PC-9 (cell line): Measurements from ENCODE around the gene CACNA1E. TPM values are rescaled to one million over a fixed set of nuclear protein-coding genes. Genes with fewer than 3 reads are reported as not detected.
"Not testable (repeated sequence)": the region's sequence is repeated elsewhere in the genome, so short reads cannot be mapped to it uniquely, and the experiment has no call there.

ENCODE experiments used
- BruUV-seq: library from RNA; stranded (reverse); fragments of 400-500 nt; replicated peaks from 2 replicates; lab custom pipeline; 2021; lab: Mats Ljungman, UMichigan
- CTCF ChIA-PET: fragments of 300-600 bp; sonication (Branson Sonifier 250); formaldehyde crosslinking; loops from one replicate; lab custom pipeline; 2022; ENCODE audit warnings: antibody characterized with exemption; lab: Charles Lee
- POLR2A ChIA-PET: fragments of 300-600 bp; sonication (Branson Sonifier 250); formaldehyde crosslinking; loops from one replicate; lab custom pipeline; 2022; ENCODE audit warnings: antibody characterized with exemption; ENCODE audit not compliant: unreplicated experiment; lab: Charles Lee
- DNase-seq, 2 experiments: peaks; one replicate each; pipeline versions ENCODE4 v3.0.0 to v3.0.0-alpha.2; 2015 to 2022; ENCODE audit warnings: mixed read lengths in 1 of 2
- H2AFZ ChIP-seq: fragments of 200-600 bp; sonication (generic); 2 replicates; pipeline ENCODE4 v1.8.1; 2017; ENCODE audit warnings: antibody characterized with exemption
- H3F3A ChIP-seq: fragments of 200-600 bp; sonication (generic); 2 replicates; pipeline ENCODE4 v1.8.1; 2017; ENCODE audit warnings: antibody characterized with exemption, mild to moderate bottlenecking, low read depth; ENCODE audit not compliant: insufficient read depth
- H3K27ac ChIP-seq: fragments of 200-600 bp; sonication (generic); 2 replicates; pipeline ENCODE4 v1.6.1; 2016; ENCODE audit warnings: mixed run types
- H3K27me3 ChIP-seq: fragments of 200-600 bp; sonication (generic); 2 replicates; pipeline ENCODE4 v1.6.1; 2016; ENCODE audit warnings: low read depth, mixed run types; ENCODE audit not compliant: insufficient read depth
- H3K36me3 ChIP-seq: fragments of 200-600 bp; sonication (generic); 2 replicates; pipeline ENCODE4 v1.6.1; 2016; ENCODE audit warnings: low read depth, mixed run types
- H3K4me1 ChIP-seq: fragments of 200-600 bp; sonication (generic); replicated peaks from 2 replicates; pipeline ENCODE4 v1.6.1; 2016; ENCODE audit warnings: mixed run types; ENCODE audit not compliant: insufficient read depth
- H3K4me2 ChIP-seq: fragments of 200-600 bp; sonication (generic); 2 replicates; pipeline ENCODE4 v1.6.1; 2017; ENCODE audit warnings: mixed run types
- H3K4me3 ChIP-seq: fragments of 200-600 bp; sonication (generic); 2 replicates; pipeline ENCODE4 v1.6.1; 2016; ENCODE audit warnings: mixed run types
- H3K79me2 ChIP-seq: fragments of 200-600 bp; sonication (generic); 2 replicates; pipeline ENCODE4 v1.6.1; 2017; ENCODE audit warnings: low read depth, mixed run types
- H3K9me2 ChIP-seq: fragments of 200-600 bp; sonication (generic); 2 replicates; pipeline ENCODE4 v1.8.1; 2017; ENCODE audit warnings: mild to moderate bottlenecking; ENCODE audit not compliant: insufficient read depth
- H3K9me3 ChIP-seq: fragments of 200-600 bp; sonication (generic); 2 replicates; pipeline ENCODE4 v1.8.1; 2016; ENCODE audit warnings: low read depth; ENCODE audit not compliant: insufficient read depth
- H4K20me1 ChIP-seq: fragments of 200-600 bp; sonication (generic); 2 replicates; pipeline ENCODE4 v1.8.1; 2017; ENCODE audit not compliant: insufficient read depth
- CTCF ChIP-seq: fragments of 200-600 bp; sonication (generic); conservative IDR thresholded peaks from 2 replicates; pipeline ENCODE4 v1.6.1; 2017; ENCODE audit warnings: mixed run types, antibody characterized with exemption, mild to moderate bottlenecking, moderate library complexity
- EZH2 ChIP-seq: fragments of 200-600 bp; sonication (generic); IDR thresholded peaks from 2 replicates; pipeline ENCODE4 v1.8.0; 2017; ENCODE audit warnings: antibody characterized with exemption, low read depth
- intact Hi-C: fragments of 100-400 bp; cut with micrococcal nuclease; formaldehyde crosslinking; loops from one replicate; pipeline ENCODE4 v1.10.0; 2022; ENCODE audit not compliant: unreplicated experiment
- total RNA-seq: library from RNA; stranded (reverse); gene quantifications from 2 replicates; pipeline ENCODE4 v1.2.3, GENCODE V29; 2021

CACNA1E gene
- total RNA-seq, 1 experiment from 2014 or later: not detected

GRCh38 chr1:181518152-181518551, 34.8 kb downstream of the CACNA1E start:
- H2AFZ ChIP-seq: no peak overlapping the region
- H3K36me3 ChIP-seq: no peaks in the 10 kb centered on the region
- no peaks in the 10 kb centered on the region for H3K4me1 ChIP-seq
- ChIA-PET CTCF (no interaction called here), POLR2A (no interaction called here)
- no peaks in the 10 kb centered on the region for H3K9me3 ChIP-seq
- TF ChIP-seq EZH2 (no peak), CTCF (no peak)
- no TSS peak for BruUV-seq
- intact Hi-C loops: no loop called here
- no peaks in the 10 kb centered on the region for H4K20me1 ChIP-seq
- H3K27ac ChIP-seq: no peak overlapping the region
- no peaks in the 10 kb centered on the region for H3K79me2 ChIP-seq
- H3F3A ChIP-seq: no peaks in the 10 kb centered on the region
- H3K4me3 ChIP-seq: no peak overlapping the region
- H3K9me2 ChIP-seq: no peaks in the 10 kb centered on the region
- H3K27me3 ChIP-seq: no peaks in the 10 kb centered on the region
- no peak for DNase-seq
- H3K4me2 ChIP-seq: no peak overlapping the region

- TF ChIP-seq CTCF (no peak), EZH2 (no peak)
- Histone ChIP-seq H2AFZ (no peak overlapping the region), H3K27ac (no peak overlapping the region), H3K36me3 (no peaks in the 10 kb centered on the region), H3K4me1 (no peaks in the 10 kb centered on the region), H4K20me1 (no peaks in the 10 kb centered on the region), H3K4me2 (no peak overlapping the region), H3K79me2 (no peaks in the 10 kb centered on the region), H3K27me3 (no peaks in the 10 kb centered on the region), H3F3A (no peaks in the 10 kb centered on the region), H3K9me2 (no peaks in the 10 kb centered on the region), H3K4me3 (no peak overlapping the region), H3K9me3 (no peaks in the 10 kb centered on the region)
- BruUV-seq: no TSS peak
- intact Hi-C loops: no loop called here
- no peak for DNase-seq
- ChIA-PET CTCF (no interaction called here), POLR2A (no interaction called here)
Measured at GRCh38 chr1:181522864-181523263, 39.5 kb downstream of the CACNA1E start.

- intact Hi-C loops: no loop called here
- Histone ChIP-seq H2AFZ (no peak overlapping the region), H3K79me2 (no peaks in the 10 kb centered on the region), H3F3A (no peaks in the 10 kb centered on the region), H3K9me2 (no peaks in the 10 kb centered on the region), H3K27ac (no peak overlapping the region), H4K20me1 (no peaks in the 10 kb centered on the region), H3K4me3 (no peak overlapping the region), H3K27me3 (no peaks in the 10 kb centered on the region), H3K9me3 (no peaks in the 10 kb centered on the region), H3K36me3 (no peaks in the 10 kb centered on the region), H3K4me1 (no peaks in the 10 kb centered on the region), H3K4me2 (no peak overlapping the region)
- no peak for TF ChIP-seq CTCF
- no peak for TF ChIP-seq EZH2
- no peak for DNase-seq
- no TSS peak for BruUV-seq
- ChIA-PET CTCF (no interaction called here), POLR2A (no interaction called here)
Measured at GRCh38 chr1:181525104-181525721, 41.9 kb downstream of the CACNA1E start.

DNA sequence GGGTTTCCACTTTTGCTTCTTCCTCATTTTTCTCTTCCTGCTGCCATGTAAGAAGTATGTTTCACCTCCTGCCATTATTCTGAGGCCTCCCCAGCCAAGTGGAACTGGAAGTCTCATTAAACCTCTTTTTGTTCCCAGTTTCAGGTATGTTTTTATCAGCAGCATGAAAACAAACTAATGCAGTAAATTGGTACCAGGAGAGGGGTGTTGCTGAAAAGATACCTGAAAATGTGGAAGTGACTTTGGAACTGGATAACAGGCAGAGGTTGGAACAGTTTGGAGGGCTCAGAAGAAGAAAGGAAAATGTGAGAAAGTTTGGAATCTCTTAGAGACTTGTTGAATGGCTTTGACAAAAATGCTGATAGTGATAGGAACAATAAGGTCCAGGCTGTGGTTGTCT, 44.9 kb downstream of the CACNA1E start:
- POLR2A ChIA-PET, intact Hi-C loops, BruUV-seq: not testable (repeated sequence)

More for the DNA sequence above, 44.9 kb downstream of the CACNA1E start:
- DNase-seq, H3K27ac ChIP-seq, H3K4me2 ChIP-seq, H4K20me1 ChIP-seq, H3K36me3 ChIP-seq, H3K27me3 ChIP-seq, CTCF ChIA-PET, H3K4me1 ChIP-seq, H3K9me3 ChIP-seq, H3K4me3 ChIP-seq, H2AFZ ChIP-seq, H3F3A ChIP-seq, H3K9me2 ChIP-seq, H3K79me2 ChIP-seq: not testable (repeated sequence)
